ENCODE results near the gene LRRC31.

LRRC31 gene

GRCh38 chr3:169865176-169865767, 4.5 kb downstream of the LRRC31 start:
- no peak for TF ChIP-seq TSHZ2 (CRISPR knock-in tag; IDR thresholded peaks at IDR 0.05)
- no peak for TF ChIP-seq TOX (CRISPR knock-in tag; IDR thresholded peaks at IDR 0.05; ENCODE audit: borderline replicate concordance)
- no peak for TF ChIP-seq ZNF8 (CRISPR knock-in tag; IDR thresholded peaks at IDR 0.05)
- no peak for TF ChIP-seq CSRNP3 (CRISPR knock-in tag; IDR thresholded peaks at IDR 0.05)
- TF ChIP-seq ZC3H10 (CRISPR knock-in tag; IDR thresholded peaks at IDR 0.05), result no peak
- TF ChIP-seq CREB5 (CRISPR knock-in tag; IDR thresholded peaks at IDR 0.05; ENCODE audit: low read depth), result no peak
- no peak for TF ChIP-seq ZFP30 (CRISPR knock-in tag; IDR thresholded peaks at IDR 0.05)
- TF ChIP-seq ISL1 (CRISPR knock-in tag; IDR thresholded peaks at IDR 0.05), result no peak
- no peak for ATAC-seq

GRCh38 chr3:169864270-169864669, 5.5 kb downstream of the LRRC31 start:
- no peak for ATAC-seq
- no peak for TF ChIP-seq ESRRG (CRISPR knock-in tag; IDR thresholded peaks at IDR 0.05)
- TF ChIP-seq POU6F1 (CRISPR knock-in tag; IDR thresholded peaks at IDR 0.05; ENCODE audit: borderline replicate concordance, low read depth), result no peak
- no peak for TF ChIP-seq SNAI2 (CRISPR knock-in tag; IDR thresholded peaks at IDR 0.05)
- no peak for TF ChIP-seq CREB5 (CRISPR knock-in tag; IDR thresholded peaks at IDR 0.05; ENCODE audit: low read depth)
- no peak for TF ChIP-seq OSR1 (CRISPR knock-in tag; IDR thresholded peaks at IDR 0.05)

- no peak for TF ChIP-seq TCF4 (CRISPR knock-in tag; IDR thresholded peaks at IDR 0.05; ENCODE audit: borderline replicate concordance)
- TF ChIP-seq ARNTL (CRISPR knock-in tag; IDR thresholded peaks at IDR 0.05; ENCODE audit: borderline replicate concordance, low read depth), result no peak
- TF ChIP-seq CSDC2 (CRISPR knock-in tag; IDR thresholded peaks at IDR 0.05), result no peak
- no peak for TF ChIP-seq ZNF565 (CRISPR knock-in tag; conservative IDR thresholded peaks at IDR 0.05; ENCODE audit: low read depth)
- no peak for TF ChIP-seq CSRNP3 (CRISPR knock-in tag; IDR thresholded peaks at IDR 0.05)
- no peak for TF ChIP-seq OSR1 (CRISPR knock-in tag; IDR thresholded peaks at IDR 0.05)
- no peak for TF ChIP-seq ZFP3 (CRISPR knock-in tag; IDR thresholded peaks at IDR 0.05)
- no peak for TF ChIP-seq ZNF70 (CRISPR knock-in tag; IDR thresholded peaks at IDR 0.05)
- TF ChIP-seq TOX (CRISPR knock-in tag; IDR thresholded peaks at IDR 0.05; ENCODE audit: borderline replicate concordance), result no peak
- no peak for TF ChIP-seq BACH2 (CRISPR knock-in tag; IDR thresholded peaks at IDR 0.05; ENCODE audit: borderline replicate concordance)
- TF ChIP-seq ISL1 (CRISPR knock-in tag; IDR thresholded peaks at IDR 0.05), result no peak
- no peak for TF ChIP-seq CREB5 (CRISPR knock-in tag; IDR thresholded peaks at IDR 0.05; ENCODE audit: low read depth)
- no peak for TF ChIP-seq POU6F1 (CRISPR knock-in tag; IDR thresholded peaks at IDR 0.05; ENCODE audit: borderline replicate concordance, low read depth)
- ATAC-seq, result peak; percentile 86
Measured at GRCh38 chr3:169863458-169863899, 6.3 kb downstream of the LRRC31 start.
